HG03060 (cell line): ENCODE measurements around the gene GEMIN2.
"Not testable (repeated sequence)": the region's sequence is repeated elsewhere in the genome, so short reads cannot be mapped to it uniquely, and the experiment has no call there.

Source experiments
- ATAC-seq: cut with Tn5 transposase; IDR thresholded peaks from one replicate; pipeline ENCODE4 v1.9.1; 2021; ENCODE audit warnings: low read depth, moderate number of reproducible peaks; ENCODE audit not compliant: unreplicated experiment

The GEMIN2 gene

DNA sequence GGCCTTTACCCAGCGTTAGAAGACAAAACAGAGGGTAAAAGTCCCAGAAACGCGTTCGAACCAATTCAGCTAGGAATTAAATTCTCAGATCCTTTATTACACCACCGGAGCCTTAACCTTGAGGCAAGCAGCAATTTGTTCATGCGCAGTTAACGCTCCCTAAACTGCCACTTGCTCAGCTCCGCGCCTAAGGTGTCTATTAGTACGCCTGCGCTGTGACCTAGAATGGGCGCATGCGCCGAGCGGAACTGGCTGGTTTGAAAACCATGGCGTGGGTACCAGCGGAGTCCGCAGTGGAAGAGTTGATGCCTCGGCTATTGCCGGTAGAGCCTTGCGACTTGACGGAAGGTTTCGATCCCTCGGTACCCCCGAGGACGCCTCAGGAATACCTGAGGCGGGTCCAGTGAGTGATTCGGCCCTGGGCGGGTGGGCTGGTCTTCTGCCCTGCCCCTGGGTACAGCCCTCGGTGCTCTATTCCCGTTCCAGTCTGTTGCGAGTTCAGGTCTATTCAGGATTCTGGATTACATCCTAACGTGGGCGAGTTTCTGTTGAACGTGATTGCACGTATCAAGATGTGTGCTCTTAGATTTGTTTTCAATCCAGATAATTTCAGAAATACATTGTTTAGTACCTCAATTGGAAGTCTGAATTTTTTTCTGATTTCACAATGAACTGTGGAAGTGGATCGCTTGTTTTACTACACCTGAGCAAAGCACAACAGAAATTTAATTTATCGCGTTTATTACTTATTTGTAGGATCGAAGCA is at the start of gene GEMIN2:
Gene GEMIN2, plus strand, starts transcription at position 251 of the 766 bp plus-strand sequence. Its CDS starts 16 bp downstream, at position 267.
- peak; percentile 94 for ATAC-seq

DNA sequence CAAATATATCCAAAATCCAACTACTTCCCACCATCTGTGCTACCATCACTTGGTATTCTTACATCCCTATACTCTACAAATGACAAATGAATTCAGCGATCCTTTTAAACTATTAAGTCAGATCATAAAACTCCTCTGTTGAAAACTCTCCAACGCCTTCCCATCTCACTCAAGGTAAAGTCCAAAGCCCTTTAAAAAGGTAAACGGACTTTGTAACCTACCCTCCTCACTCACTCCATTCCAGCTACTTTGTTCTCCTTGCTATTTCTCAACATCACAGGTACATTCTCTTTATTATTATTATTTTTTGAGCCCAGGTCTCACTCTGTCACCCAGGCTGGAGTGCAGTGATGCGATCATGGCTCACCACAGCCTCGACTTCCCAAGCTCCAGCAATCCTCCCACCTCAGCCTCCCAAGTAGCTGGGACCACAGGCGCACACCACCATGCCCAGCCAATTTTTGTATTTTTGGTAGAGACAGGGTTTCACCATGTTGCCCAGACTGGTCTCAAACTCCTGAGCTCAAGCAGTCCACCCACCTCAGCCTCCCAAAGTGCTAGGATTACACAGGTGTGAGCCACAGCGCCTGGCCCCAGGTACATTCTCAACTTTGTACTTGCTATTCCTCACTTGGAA is 44.8 kb upstream of the GEMIN2 start:
- not testable (repeated sequence) for ATAC-seq

- ATAC-seq, result no peak
These were observed 44.2 kb upstream of the GEMIN2 start for GRCh38 chr14:39069923-39070322.

- no peak for ATAC-seq
These were observed 43.0 kb upstream of the GEMIN2 start for GRCh38 chr14:39071096-39071495.

- no peak for ATAC-seq
These were observed 33.2 kb upstream of the GEMIN2 start for GRCh38 chr14:39080886-39081285.

DNA sequence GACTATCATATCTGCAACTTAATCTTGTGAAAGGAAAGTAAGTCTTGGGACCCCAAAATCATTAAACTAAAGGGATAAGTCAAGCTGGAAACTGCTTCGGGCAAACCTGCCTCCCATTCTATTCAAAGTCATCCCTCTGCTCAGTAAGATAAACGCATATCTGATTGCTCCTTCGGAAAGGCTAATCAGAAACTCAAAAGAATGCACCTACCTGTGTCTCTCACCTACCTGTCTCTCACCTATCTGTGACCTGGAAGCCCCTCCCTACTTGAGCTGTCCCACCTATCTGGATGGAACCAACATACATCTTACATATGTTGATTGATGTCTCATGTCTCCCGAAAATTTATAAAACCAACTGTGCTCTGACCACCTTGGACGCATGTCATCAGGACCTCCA is 31.0 kb upstream of the GEMIN2 start:
- ATAC-seq, result no peak

DNA sequence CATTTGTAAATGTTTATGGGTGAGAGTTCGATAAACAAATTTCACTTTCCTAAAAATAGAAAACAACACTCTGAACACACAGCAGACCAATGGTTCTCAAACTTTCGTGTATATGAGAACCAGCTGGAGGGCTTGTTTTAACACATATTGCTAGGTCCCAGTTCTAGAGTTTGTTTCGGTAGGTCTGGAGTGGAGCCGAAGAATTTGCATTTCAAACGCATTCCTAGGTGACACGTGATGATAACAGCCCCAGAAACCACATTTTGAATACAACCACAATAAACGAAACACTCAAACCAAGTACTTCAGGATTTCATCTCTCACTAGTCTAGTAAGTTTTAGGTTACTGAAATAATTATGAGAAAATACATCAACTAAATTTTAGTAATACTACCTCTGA is 28.2 kb upstream of the GEMIN2 start:
- no peak for ATAC-seq

DNA sequence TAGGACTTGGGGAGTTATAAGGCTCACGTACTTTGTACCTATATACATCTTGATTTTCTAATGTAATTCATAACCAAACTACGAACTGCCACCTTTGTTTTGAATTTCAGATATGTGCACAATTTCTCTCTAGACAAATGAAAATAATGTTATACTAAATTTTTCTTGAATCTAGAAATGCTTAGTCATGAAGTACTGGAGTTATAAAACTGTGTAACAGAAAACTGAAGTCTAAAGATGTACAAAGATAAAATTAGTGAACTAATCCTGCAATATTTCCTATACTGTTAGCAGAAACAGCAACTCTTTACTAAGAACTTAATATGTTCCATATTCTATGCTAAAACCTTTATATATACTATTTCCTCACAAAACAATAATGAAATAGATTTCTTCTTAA is 26.6 kb upstream of the GEMIN2 start:
- no peak for ATAC-seq

- no peak for ATAC-seq
These were observed 23.5 kb upstream of the GEMIN2 start for GRCh38 chr14:39090548-39091111.

- no peak for ATAC-seq
These were observed 22.4 kb upstream of the GEMIN2 start for GRCh38 chr14:39091716-39092115.

GRCh38 chr14:39094515-39094914 is 19.6 kb upstream of the GEMIN2 start:
- ATAC-seq, result no peak

DNA sequence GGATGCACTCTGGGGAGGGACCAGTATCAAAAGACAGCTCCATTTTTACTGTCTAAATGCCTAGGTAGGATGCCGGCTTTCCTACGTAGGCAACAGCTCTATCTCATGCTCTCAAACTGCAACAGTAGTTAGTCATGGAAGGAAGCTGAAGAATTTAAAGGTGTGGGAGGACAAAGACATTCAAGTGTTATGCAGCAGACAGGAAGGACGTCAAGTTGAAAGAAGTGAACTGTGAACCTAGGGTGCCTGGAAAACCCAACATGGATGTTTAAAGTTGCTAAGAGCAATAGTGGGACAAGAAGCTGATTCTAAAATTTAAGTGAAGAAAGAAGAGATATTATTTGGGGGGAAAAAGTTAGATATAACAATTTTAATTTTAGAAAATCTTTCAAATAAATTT is 17.0 kb upstream of the GEMIN2 start:
- no peak for ATAC-seq

DNA sequence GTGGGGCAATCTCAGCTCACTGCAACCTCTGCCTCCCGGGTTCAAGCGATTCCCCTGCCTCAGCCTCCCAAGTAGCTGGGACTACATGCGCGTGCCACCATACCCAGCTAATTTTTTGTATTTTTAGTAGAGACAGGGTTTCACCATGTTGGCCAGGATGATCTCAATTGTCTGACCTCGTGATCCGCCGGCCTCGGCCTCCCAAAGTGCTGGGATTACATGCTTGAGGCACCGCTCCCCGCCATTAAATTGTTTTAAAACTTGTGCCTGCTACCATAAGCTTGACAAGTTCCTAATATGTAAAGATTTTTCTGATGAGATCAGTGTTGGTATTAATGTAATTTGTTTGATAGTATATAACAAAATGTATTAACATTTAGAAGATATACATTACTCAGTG is 14.9 kb upstream of the GEMIN2 start:
- ATAC-seq, result not testable (repeated sequence)

DNA sequence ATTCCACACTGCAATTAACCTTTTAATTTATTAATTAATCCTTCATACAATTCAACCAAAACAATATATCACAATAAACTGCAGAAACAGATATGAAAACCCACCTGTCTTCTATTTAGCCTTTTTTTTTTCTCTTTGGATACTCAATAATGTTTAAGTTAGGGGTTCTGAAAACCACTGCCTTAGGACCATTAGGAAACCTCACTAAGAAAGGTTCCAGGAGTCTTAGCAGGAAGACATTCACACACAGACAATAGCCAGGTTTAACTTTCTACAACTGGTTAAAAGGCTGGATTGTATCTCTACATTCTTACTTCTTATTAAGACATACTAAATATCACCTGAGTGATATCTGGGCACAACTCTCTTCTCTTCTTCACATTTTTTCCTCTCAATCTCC is 14.4 kb upstream of the GEMIN2 start:
- ATAC-seq, result no peak

GRCh38 chr14:39102265-39102968 is 11.7 kb upstream of the GEMIN2 start:
- no peak for ATAC-seq

GRCh38 chr14:39102969-39103957 is 10.9 kb upstream of the GEMIN2 start, which contains the start of gene SEC23A:
TSS of gene SEC23A (minus strand) at chr14:39103235. CDS start at chr14:39096118, 7,117 bp downstream.
- ATAC-seq, result peak; percentile 59

GRCh38 chr14:39104078-39104801 is 9.9 kb upstream of the GEMIN2 start:
- ATAC-seq, result not testable (repeated sequence)

DNA sequence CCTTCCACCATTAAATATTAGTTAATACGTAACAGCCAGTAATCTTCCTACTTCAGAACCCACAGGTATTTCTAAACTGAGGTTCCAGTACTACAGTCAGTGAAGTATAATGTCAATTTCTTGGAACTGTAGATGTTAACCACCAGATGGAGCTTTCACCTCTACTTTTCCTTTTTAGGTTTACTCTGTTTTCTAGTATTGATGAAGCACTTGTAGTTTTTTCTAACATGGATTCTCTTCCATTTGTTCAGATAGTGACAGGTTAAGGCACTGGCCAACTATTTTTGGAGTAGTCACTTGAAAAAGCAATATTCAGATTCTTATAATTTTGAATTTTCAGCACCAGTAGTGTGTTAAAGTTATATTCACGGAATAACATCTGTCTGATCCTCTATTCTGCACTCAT is 6.5 kb upstream of the GEMIN2 start:
- ATAC-seq, result no peak

GRCh38 chr14:39108791-39109190 is 5.3 kb upstream of the GEMIN2 start:
- ATAC-seq, result no peak
